GM15510 (cell line): ENCODE measurements around the gene USP3.

Experiments used
- POLR2A ChIP-seq: IDR thresholded peaks from 3 replicates; pipeline ENCODE4 v1.6.1; 2011; ENCODE audit warnings: borderline replicate concordance; ENCODE audit not compliant: insufficient read length; ENCODE audit errors: extremely low read depth

USP3 gene

GRCh38 chr15:63539521-63539920 lies 35.1 kb downstream of the USP3 start:
- no peak for TF ChIP-seq POLR2A

GRCh38 chr15:63539998-63540397 lies 35.6 kb downstream of the USP3 start:
- no peak for TF ChIP-seq POLR2A

GRCh38 chr15:63540449-63540848 lies 36.1 kb downstream of the USP3 start:
- no peak for TF ChIP-seq POLR2A

- TF ChIP-seq POLR2A: no peak
Observed at GRCh38 chr15:63544258-63545026, 40.0 kb downstream of the USP3 start.

- no peak for TF ChIP-seq POLR2A
Observed at GRCh38 chr15:63545520-63545919, 41.1 kb downstream of the USP3 start.

- TF ChIP-seq POLR2A: no peak
Observed at GRCh38 chr15:63551400-63551799, 47.0 kb downstream of the USP3 start.

GRCh38 chr15:63553388-63553791 lies 49.0 kb downstream of the USP3 start:
- no peak for TF ChIP-seq POLR2A

GRCh38 chr15:63554337-63554927 lies 50.0 kb downstream of the USP3 start:
- TF ChIP-seq POLR2A: no peak

GRCh38 chr15:63555507-63555906 lies 51.1 kb downstream of the USP3 start:
- no peak for TF ChIP-seq POLR2A

- no peak for TF ChIP-seq POLR2A
Observed at GRCh38 chr15:63556246-63556645, 51.9 kb downstream of the USP3 start.

- TF ChIP-seq POLR2A: no peak
Observed at GRCh38 chr15:63556736-63557135, 52.3 kb downstream of the USP3 start.

GRCh38 chr15:63559753-63560152 lies 55.4 kb downstream of the USP3 start:
- TF ChIP-seq POLR2A: no peak

GRCh38 chr15:63560741-63561448 lies 56.5 kb downstream of the USP3 start:
- TF ChIP-seq POLR2A: no peak

GRCh38 chr15:63564093-63564492 lies 59.7 kb downstream of the USP3 start:
- no peak for TF ChIP-seq POLR2A

GRCh38 chr15:63565536-63566186 lies 61.3 kb downstream of the USP3 start:
- no peak for TF ChIP-seq POLR2A
